HL-60 (cell line): ENCODE results near the gene DCAF11.

Experiments
- CTCF ChIP-seq: IDR thresholded peaks from one replicate; pipeline ENCODE4 v1.5.1; 2011; ENCODE audit warnings: low read length, control low read depth, inconsistent platforms; ENCODE audit not compliant: insufficient read depth
- GABPA ChIP-seq: IDR thresholded peaks from 2 replicates; pipeline ENCODE4 v1.6.1; 2012; ENCODE audit warnings: low read depth

DNA sequence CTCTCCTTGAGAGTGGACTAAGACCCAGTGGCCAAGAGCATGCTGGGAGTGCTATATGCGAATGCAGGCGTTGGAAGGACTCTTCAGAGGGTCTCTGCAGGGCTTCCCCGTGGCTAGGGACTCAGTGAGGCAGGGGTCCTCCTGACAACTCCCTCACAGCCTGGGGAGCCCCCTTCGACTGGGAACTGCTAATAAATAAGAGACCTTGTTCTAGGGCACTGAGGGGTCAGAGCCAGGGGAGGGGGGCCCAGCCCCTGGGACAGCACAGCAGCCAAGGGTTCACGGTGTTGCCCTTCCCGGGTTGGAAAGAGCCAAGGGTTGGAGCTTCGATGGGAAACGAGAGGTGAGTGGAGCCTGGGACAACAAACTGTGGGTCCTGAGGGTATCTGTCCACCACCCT is 49.2 kb upstream of the DCAF11 start:
- TF ChIP-seq CTCF (no peak), GABPA (no peak)
